Occipital lobe (tissue), 2 donors: ENCODE data around the gene TXNRD3. TPM values are rescaled to one million over a fixed set of nuclear protein-coding genes. Genes with fewer than 3 reads are reported as not detected.

Source experiments
- small RNA-seq: library from RNA; depleted of rRNA; stranded (forward); fragments of <200 nt; gene quantifications from one replicate; pipeline ENCODE3, GENCODE V24; 2014
- total RNA-seq: library from RNA; depleted of rRNA; stranded (reverse); fragments of >200 nt; gene quantifications from one replicate; pipeline ENCODE4 v1.2.3, GENCODE V29; 2014

Gene TXNRD3
- total RNA-seq, 1 donor from 2014 or later, result 15.3 TPM

Small RNA genes within 50 kb of the gene (small RNA-seq; reads per million reads assigned to genes)
- gene RNA5SP138, result not detected

Other genes with a start within 250 kb of the TXNRD3 start
- gene ZXDC, start 179.2 kb downstream of the TXNRD3 start, total RNA-seq, result 40.7 TPM
- not detected for gene UROC1, start 137.4 kb downstream of the TXNRD3 start, total RNA-seq
- gene CHST13, start 131.0 kb downstream of the TXNRD3 start, total RNA-seq, result not detected
- not detected for gene C3orf22, start 96.2 kb downstream of the TXNRD3 start, total RNA-seq
- 28.2 TPM for gene CHCHD6, start 49.1 kb upstream of the TXNRD3 start, total RNA-seq